ENCODE data around the gene XPNPEP3.

XPNPEP3 gene

GRCh38 chr22:40958299-40958698, 101.4 kb downstream of the XPNPEP3 start:
- Histone ChIP-seq H3K36me3 (ENCODE audit: low read length) (peaks cover 14% of the 10 kb centered on the region; the same call in 1 of the 2 replicates), H3F3A (ENCODE audit: insufficient read depth) (peaks cover 9% of the 10 kb centered on the region; the same call in 1 of the 2 replicates), H2AFZ (ENCODE audit: low read depth, low read length, severe bottlenecking) (no peak overlapping the region), H3K4me3 (ENCODE audit: insufficient read depth, low read length, poor library complexity, severe bottlenecking) (no peak overlapping the region), H4K20me1 (ENCODE audit: low read depth, low read length) (no peaks in the 10 kb centered on the region), H3K9me3 (ENCODE audit: insufficient read depth, low read length) (no peaks in the 10 kb centered on the region), H3K9me2 (replicated peaks; ENCODE audit: insufficient read depth, low read length) (no peaks in the 10 kb centered on the region), H3K4me2 (ENCODE audit: low read depth, low read length, poor library complexity, severe bottlenecking) (no peak overlapping the region), H3K27ac (ENCODE audit: low read depth, low read length) (no peak overlapping the region), H3K27me3 (ENCODE audit: low read length) (no peaks in the 10 kb centered on the region), H3K9ac (ENCODE audit: low read length) (no peak overlapping the region), H3K79me2 (ENCODE audit: insufficient read depth, low read length) (peaks cover 81% of the 10 kb centered on the region)
- TF ChIP-seq CTCF (IDR thresholded peaks at IDR 0.05; ENCODE audit: insufficient read depth, low read length, poor library complexity, severe bottlenecking) (no peak), EZH2phosphoT487 (conservative IDR thresholded peaks at IDR 0.05; ENCODE audit: low read length) (no peak)

- no peaks in the 10 kb centered on the region for H3K9me3 ChIP-seq (ENCODE audit: insufficient read depth, low read length)
- H3K79me2 ChIP-seq (ENCODE audit: insufficient read depth, low read length): peaks cover 72% of the 10 kb centered on the region
- no peak overlapping the region for H3K27ac ChIP-seq (ENCODE audit: low read depth, low read length)
- H3K27me3 ChIP-seq (ENCODE audit: low read length): no peaks in the 10 kb centered on the region
- H3K4me2 ChIP-seq (ENCODE audit: low read depth, low read length, poor library complexity, severe bottlenecking): no peak overlapping the region
- H3K9ac ChIP-seq (ENCODE audit: low read length): no peak overlapping the region
- H3K9me2 ChIP-seq (replicated peaks; ENCODE audit: insufficient read depth, low read length): no peaks in the 10 kb centered on the region
- peaks cover 22% of the 10 kb centered on the region for H3K36me3 ChIP-seq (ENCODE audit: low read length)
- H3K4me3 ChIP-seq (ENCODE audit: insufficient read depth, low read length, poor library complexity, severe bottlenecking): no peak overlapping the region
- no peak for TF ChIP-seq EZH2phosphoT487 (conservative IDR thresholded peaks at IDR 0.05; ENCODE audit: low read length)
- TF ChIP-seq CTCF (IDR thresholded peaks at IDR 0.05; ENCODE audit: insufficient read depth, low read length, poor library complexity, severe bottlenecking): no peak
- H4K20me1 ChIP-seq (ENCODE audit: low read depth, low read length): no peaks in the 10 kb centered on the region
- no peak overlapping the region for H2AFZ ChIP-seq (ENCODE audit: low read depth, low read length, severe bottlenecking)
- H3F3A ChIP-seq (ENCODE audit: insufficient read depth): peaks cover 5% of the 10 kb centered on the region; the same call in 1 of the 2 replicates
Measured at GRCh38 chr22:40960145-40960544, 103.2 kb downstream of the XPNPEP3 start.

GRCh38 chr22:40965936-40966725, 109.2 kb downstream of the XPNPEP3 start:
- Histone ChIP-seq H4K20me1 (ENCODE audit: low read depth, low read length) (no peaks in the 10 kb centered on the region), H3K79me2 (ENCODE audit: insufficient read depth, low read length) (peaks cover 26% of the 10 kb centered on the region; the same call in 1 of the 2 replicates), H3K27ac (ENCODE audit: low read depth, low read length) (no peak overlapping the region), H3F3A (ENCODE audit: insufficient read depth) (0 out of 2 replicates have a peak, but pooled peaks cover 8% of the 10 kb centered on the region), H3K27me3 (ENCODE audit: low read length) (no peaks in the 10 kb centered on the region), H3K4me3 (ENCODE audit: insufficient read depth, low read length, poor library complexity, severe bottlenecking) (no peak overlapping the region), H3K4me2 (ENCODE audit: low read depth, low read length, poor library complexity, severe bottlenecking) (no peak overlapping the region), H3K9me2 (replicated peaks; ENCODE audit: insufficient read depth, low read length) (no peaks in the 10 kb centered on the region), H3K9ac (ENCODE audit: low read length) (no peak overlapping the region), H3K36me3 (ENCODE audit: low read length) (peaks cover 24% of the 10 kb centered on the region), H2AFZ (ENCODE audit: low read depth, low read length, severe bottlenecking) (no peak overlapping the region), H3K9me3 (ENCODE audit: insufficient read depth, low read length) (no peaks in the 10 kb centered on the region)
- TF ChIP-seq EZH2phosphoT487 (conservative IDR thresholded peaks at IDR 0.05; ENCODE audit: low read length) (no peak), CTCF (IDR thresholded peaks at IDR 0.05; ENCODE audit: insufficient read depth, low read length, poor library complexity, severe bottlenecking) (no peak)
